ENCODE measurements around the gene NRDC. TPM values are rescaled to one million over a fixed set of nuclear protein-coding genes. Genes with fewer than 3 reads are reported as not detected.

NRDC gene
- total and polyA plus RNA-seq, 7 experiments from 2014 or later: 58.5 to 194 (median 100) TPM

- POLR2A ChIA-PET: no interaction called here
These were observed 126.2 kb downstream of the NRDC start for GRCh38 chr1:51752073-51752948.

DNA sequence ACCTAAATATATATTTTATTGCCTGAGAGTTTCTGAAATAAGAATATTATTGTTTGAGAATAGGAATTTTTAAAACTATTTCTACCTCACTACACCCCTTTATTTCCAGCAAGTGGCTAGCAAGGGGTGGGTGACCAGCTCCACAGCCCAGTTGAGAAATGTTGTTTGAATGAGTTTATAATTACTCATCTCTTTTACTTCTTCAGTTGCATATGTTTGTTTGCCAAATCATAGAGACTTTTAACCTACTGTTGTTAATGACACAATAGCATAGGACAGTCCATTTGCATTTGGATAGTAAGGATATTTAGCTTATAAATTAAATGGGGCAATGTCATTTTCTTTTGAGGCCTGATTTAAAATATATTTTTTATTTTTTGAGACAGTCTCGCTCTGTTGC lies 127.8 kb downstream of the NRDC start:
- DNase-seq: no peak
- Mint-ChIP-seq H3K27me3 (no peaks in the 10 kb centered on the region), H3K36me3 (peaks cover 10 to 39% (median 32%) of the 10 kb centered on the region in 5 donors), H3K4me1 (peaks cover 0 to 9% (median 0%) of the 10 kb centered on the region in 7 donors), H3K4me3 (no peak overlapping the region), H3K27ac (no peak overlapping the region), H3K9me3 (peaks cover 0 to 6% (median 0%) of the 10 kb centered on the region in 11 donors)
- Histone ChIP-seq H3K4me3 (ENCODE audit: low read length) (no peak overlapping the region), H3K4me1 (ENCODE audit: control insufficient read depth in 2 of 2, insufficient read depth in 2 of 2, low read length in 2 of 2) (no peaks in the 10 kb centered on the region), H3K27ac (ENCODE audit: low read depth, low read length) (no peak overlapping the region), H3K36me3 (ENCODE audit: control insufficient read depth in 2 of 3, insufficient read depth in 3 of 3, low read length in 3 of 3) (peaks cover 0 to 27% (median 6%) of the 10 kb centered on the region in 3 experiments), H3K27me3 (ENCODE audit: control insufficient read depth in 2 of 2, insufficient read depth in 2 of 2, low read length in 2 of 2) (no peaks in the 10 kb centered on the region), H3K9me3 (ENCODE audit: control insufficient read depth in 2 of 3, low read length in 3 of 3) (no peaks in the 10 kb centered on the region)
- intact Hi-C loops (cut with micrococcal nuclease): no loop called here
- ATAC-seq: no peak
- ChIA-PET POLR2A (interaction anchor here (0.5 to 1.1 kb wide), 3 partner anchors 20 to 184 kb away, joined by 3 read pairs; no protein-coding TSS in a partner anchor), CTCF (no interaction called here)

More at GRCh38 chr1:51752073-51752948, 126.2 kb downstream of the NRDC start:
- H3K9me3 ChIP-seq (ENCODE audit: control insufficient read depth in 2 of 3, low read length in 3 of 3): no peaks in the 10 kb centered on the region
- no peaks in the 10 kb centered on the region for H3K27me3 Mint-ChIP-seq
- ATAC-seq: no peak
- intact Hi-C loops (cut with micrococcal nuclease): no loop called here
- no peak for DNase-seq
- peaks cover 14 to 36% (median 28%) of the 10 kb centered on the region in 5 donors for H3K36me3 Mint-ChIP-seq
- H3K9me3 Mint-ChIP-seq: peaks cover 0 to 6% (median 0%) of the 10 kb centered on the region in 11 donors
- CTCF ChIA-PET: no interaction called here
- peaks cover 0 to 9% (median 0%) of the 10 kb centered on the region in 7 donors for H3K4me1 Mint-ChIP-seq
- H3K4me1 ChIP-seq (ENCODE audit: control insufficient read depth in 2 of 2, insufficient read depth in 2 of 2, low read length in 2 of 2): no peaks in the 10 kb centered on the region
- no peak overlapping the region for H3K4me3 Mint-ChIP-seq
- H3K36me3 ChIP-seq (ENCODE audit: control insufficient read depth in 2 of 3, insufficient read depth in 3 of 3, low read length in 3 of 3): peaks cover 0 to 27% (median 2%) of the 10 kb centered on the region in 3 experiments
- H3K4me3 ChIP-seq (ENCODE audit: low read length): no peak overlapping the region
- no peaks in the 10 kb centered on the region for H3K27me3 ChIP-seq (ENCODE audit: control insufficient read depth in 2 of 2, insufficient read depth in 2 of 2, low read length in 2 of 2)
- H3K27ac Mint-ChIP-seq: no peak overlapping the region
- H3K27ac ChIP-seq (ENCODE audit: low read depth, low read length): no peak overlapping the region

DNA sequence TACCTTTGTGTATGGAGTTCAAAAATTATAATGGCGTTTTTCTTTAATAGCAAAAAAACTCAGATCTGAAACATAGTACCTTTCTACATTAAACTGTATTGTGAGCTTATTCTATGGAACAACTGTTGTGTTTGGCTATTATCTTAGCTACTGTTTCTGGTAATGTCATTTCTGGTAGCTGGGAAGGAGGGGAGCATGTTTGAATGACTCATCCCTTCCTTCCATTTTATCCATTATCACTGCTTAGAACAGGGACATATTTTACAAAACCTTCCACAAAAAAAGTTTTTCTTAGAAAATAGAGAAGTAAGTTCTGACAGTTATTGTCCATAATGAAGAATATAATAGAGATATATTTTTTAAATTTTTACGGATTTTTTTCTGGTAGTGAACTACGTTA lies 128.3 kb downstream of the NRDC start:
- POLR2A ChIA-PET: interaction anchor here (0.6 to 1.1 kb wide), 2 partner anchors 19 to 129 kb away, joined by 3 read pairs; no protein-coding TSS in a partner anchor
- no peaks in the 10 kb centered on the region for H3K27me3 Mint-ChIP-seq
- CTCF ChIA-PET: no interaction called here
- peaks cover 0 to 9% (median under 1%) of the 10 kb centered on the region in 7 donors for H3K4me1 Mint-ChIP-seq
- H3K4me1 ChIP-seq (ENCODE audit: control insufficient read depth in 2 of 2, insufficient read depth in 2 of 2, low read length in 2 of 2): no peaks in the 10 kb centered on the region
- peaks cover 0 to 27% (median 6%) of the 10 kb centered on the region in 3 experiments for H3K36me3 ChIP-seq (ENCODE audit: control insufficient read depth in 2 of 3, insufficient read depth in 3 of 3, low read length in 3 of 3)
- H3K4me3 ChIP-seq (ENCODE audit: low read length): no peak overlapping the region
- DNase-seq: no peak
- H3K36me3 Mint-ChIP-seq: peaks cover 5 to 39% (median 26%) of the 10 kb centered on the region in 5 donors
- intact Hi-C loops (cut with micrococcal nuclease): no loop called here
- ATAC-seq: no peak
- no peaks in the 10 kb centered on the region for H3K9me3 ChIP-seq (ENCODE audit: control insufficient read depth in 2 of 3, low read length in 3 of 3)
- H3K27me3 ChIP-seq (ENCODE audit: control insufficient read depth in 2 of 2, insufficient read depth in 2 of 2, low read length in 2 of 2): no peaks in the 10 kb centered on the region
- H3K9me3 Mint-ChIP-seq: peaks cover 0 to 6% (median 0%) of the 10 kb centered on the region in 11 donors
- no peak overlapping the region for H3K27ac Mint-ChIP-seq
- no peak overlapping the region for H3K27ac ChIP-seq (ENCODE audit: low read depth, low read length)
- no peak overlapping the region for H3K4me3 Mint-ChIP-seq

DNA sequence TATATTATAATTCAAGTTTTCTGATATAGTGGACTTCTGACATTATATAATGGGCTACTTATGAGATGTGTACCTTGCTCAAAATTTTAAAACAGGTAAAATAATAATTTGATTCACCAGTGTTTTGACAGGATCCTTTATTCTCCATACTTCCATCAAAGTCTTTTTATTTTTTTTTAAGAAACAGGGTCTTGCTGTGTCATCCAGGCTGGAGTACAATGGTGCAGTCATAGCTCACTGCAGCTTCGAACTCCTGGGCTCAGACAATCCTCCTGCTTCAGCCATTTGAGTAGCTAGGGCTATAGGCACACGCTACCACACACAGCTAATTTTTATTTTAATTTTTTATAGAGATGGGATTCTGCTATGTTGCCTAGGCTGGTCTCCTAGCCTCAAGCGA lies 129.4 kb downstream of the NRDC start:
- DNase-seq (no peak), ATAC-seq (no peak)
- peaks cover 5 to 40% (median 21%) of the 10 kb centered on the region in 5 donors for H3K36me3 Mint-ChIP-seq
- peaks cover 0 to 6% (median 0%) of the 10 kb centered on the region in 11 donors for H3K9me3 Mint-ChIP-seq
- no peak overlapping the region for H3K4me3 ChIP-seq (ENCODE audit: low read length)
- peaks cover 0 to 11% (median 7%) of the 10 kb centered on the region in 7 donors for H3K4me1 Mint-ChIP-seq
- H3K4me3 Mint-ChIP-seq: no peak overlapping the region
- CTCF ChIA-PET: no interaction called here
- H3K27me3 Mint-ChIP-seq: no peaks in the 10 kb centered on the region
- H3K36me3 ChIP-seq (ENCODE audit: control insufficient read depth in 2 of 3, insufficient read depth in 3 of 3, low read length in 3 of 3): peaks cover 0 to 27% (median 6%) of the 10 kb centered on the region in 3 experiments
- intact Hi-C loops (cut with micrococcal nuclease): no loop called here
- no peak overlapping the region for H3K27ac Mint-ChIP-seq
- POLR2A ChIA-PET: no interaction called here
- H3K9me3 ChIP-seq (ENCODE audit: control insufficient read depth in 2 of 3, low read length in 3 of 3): no peaks in the 10 kb centered on the region
- no peak overlapping the region for H3K27ac ChIP-seq (ENCODE audit: low read depth, low read length)
- H3K4me1 ChIP-seq (ENCODE audit: control insufficient read depth in 2 of 2, insufficient read depth in 2 of 2, low read length in 2 of 2): no peaks in the 10 kb centered on the region
- H3K27me3 ChIP-seq (ENCODE audit: control insufficient read depth in 2 of 2, insufficient read depth in 2 of 2, low read length in 2 of 2): no peaks in the 10 kb centered on the region

DNA sequence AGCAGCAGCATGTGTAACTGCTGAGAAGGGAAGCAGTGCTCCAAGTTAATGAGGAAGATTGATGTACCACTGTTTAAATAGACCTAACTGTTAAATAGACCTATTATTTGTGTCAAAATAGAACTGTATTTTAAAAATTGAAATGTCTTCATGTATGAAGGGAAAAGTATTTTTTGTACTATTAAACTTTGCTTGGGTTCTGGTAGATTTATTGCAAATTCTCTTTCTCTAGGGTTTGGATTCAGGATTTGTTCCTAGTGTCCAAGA lies 133.3 kb downstream of the NRDC start:
- no peaks in the 10 kb centered on the region for H3K9me3 ChIP-seq (ENCODE audit: control insufficient read depth in 2 of 3, low read length in 3 of 3)
- H3K4me3 ChIP-seq (ENCODE audit: low read length): no peak overlapping the region
- no peak overlapping the region for H3K27ac ChIP-seq (ENCODE audit: low read depth, low read length)
- Mint-ChIP-seq H3K9me3 (no peaks in the 10 kb centered on the region), H3K27me3 (no peaks in the 10 kb centered on the region), H3K4me3 (no peak overlapping the region), H3K36me3 (peaks cover 0 to 26% (median 11%) of the 10 kb centered on the region in 5 donors), H3K27ac (peak overlapping the region in 2 of 9 donors; percentile 0 to 18), H3K4me1 (peaks cover 3 to 25% (median 15%) of the 10 kb centered on the region in 7 donors)
- ChIA-PET POLR2A (interaction anchor here (0.6 kb wide), 1 partner anchor 22 kb away, joined by 3 read pairs; no protein-coding TSS in a partner anchor), CTCF (no interaction called here)
- no peaks in the 10 kb centered on the region for H3K27me3 ChIP-seq (ENCODE audit: control insufficient read depth in 2 of 2, insufficient read depth in 2 of 2, low read length in 2 of 2)
- ATAC-seq (no peak), DNase-seq (no peak)
- intact Hi-C loops (cut with micrococcal nuclease): no loop called here
- peaks cover 0 to 6% (median 5%) of the 10 kb centered on the region in 3 experiments for H3K36me3 ChIP-seq (ENCODE audit: control insufficient read depth in 2 of 3, insufficient read depth in 3 of 3, low read length in 3 of 3)
- H3K4me1 ChIP-seq (ENCODE audit: control insufficient read depth in 2 of 2, insufficient read depth in 2 of 2, low read length in 2 of 2): no peaks in the 10 kb centered on the region

GRCh38 chr1:51744506-51745303 lies 133.8 kb downstream of the NRDC start:
- intact Hi-C loops (cut with micrococcal nuclease): no loop called here
- no peak for ATAC-seq
- POLR2A ChIA-PET: interaction anchor here (0.6 kb wide), 1 partner anchor 22 kb away, joined by 3 read pairs; no protein-coding TSS in a partner anchor

More at GRCh38 chr1:51744506-51745303, 133.8 kb downstream of the NRDC start:
- Histone ChIP-seq H3K9me3 (ENCODE audit: control insufficient read depth in 2 of 3, low read length in 3 of 3) (no peaks in the 10 kb centered on the region), H3K4me3 (ENCODE audit: low read length) (no peak overlapping the region), H3K27me3 (ENCODE audit: control insufficient read depth in 2 of 2, insufficient read depth in 2 of 2, low read length in 2 of 2) (no peaks in the 10 kb centered on the region), H3K4me1 (ENCODE audit: control insufficient read depth in 2 of 2, insufficient read depth in 2 of 2, low read length in 2 of 2) (no peaks in the 10 kb centered on the region), H3K36me3 (ENCODE audit: control insufficient read depth in 2 of 3, insufficient read depth in 3 of 3, low read length in 3 of 3) (peaks cover 0 to 6% (median 5%) of the 10 kb centered on the region in 3 experiments), H3K27ac (ENCODE audit: low read depth, low read length) (no peak overlapping the region)
- DNase-seq: no peak
- Mint-ChIP-seq H3K36me3 (peaks cover 0 to 26% (median 11%) of the 10 kb centered on the region in 5 donors), H3K4me1 (peaks cover 3 to 30% (median 18%) of the 10 kb centered on the region in 7 donors), H3K27me3 (no peaks in the 10 kb centered on the region), H3K9me3 (no peaks in the 10 kb centered on the region), H3K27ac (peak overlapping the region in 2 of 9 donors; percentile 0 to 18), H3K4me3 (no peak overlapping the region)
- CTCF ChIA-PET: no interaction called here

Measured in naive thymus-derived CD4-positive, alpha-beta T cell (primary cell).